ENCODE results near the gene FMN2.

Gene FMN2

GRCh38 chr1:240084749-240085148 lies 6.9 kb upstream of the FMN2 start:
- in situ Hi-C loops (cut with MboI; ENCODE audit: low sequenced_read_pairs, unreplicated experiment), result no loop called here
- DNase-seq (ENCODE audit: low spot score), result no peak

GRCh38 chr1:240086726-240087125 lies 5.0 kb upstream of the FMN2 start:
- no peak for TF ChIP-seq CTCF (IDR thresholded peaks at IDR 0.05; ENCODE audit: borderline replicate concordance, control extremely low read depth, extremely low read depth, insufficient read depth, missing control alignments)
- no peak for DNase-seq (ENCODE audit: low spot score)
- in situ Hi-C loops (cut with MboI; ENCODE audit: low sequenced_read_pairs, unreplicated experiment), result no loop called here

More at GRCh38 chr1:240084749-240085148, 6.9 kb upstream of the FMN2 start:
- no peak for TF ChIP-seq CTCF (IDR thresholded peaks at IDR 0.05; ENCODE audit: borderline replicate concordance, control extremely low read depth, extremely low read depth, insufficient read depth, missing control alignments)

GRCh38 chr1:240090014-240090413 lies 1.7 kb upstream of the FMN2 start:
- no peak for TF ChIP-seq CTCF (IDR thresholded peaks at IDR 0.05; ENCODE audit: borderline replicate concordance, control extremely low read depth, extremely low read depth, insufficient read depth, missing control alignments)
- in situ Hi-C loops (cut with MboI; ENCODE audit: low sequenced_read_pairs, unreplicated experiment), result no loop called here
- no peak for DNase-seq (ENCODE audit: low spot score)

GRCh38 chr1:240090957-240091600 lies 604 bp upstream of the FMN2 start:
- TF ChIP-seq CTCF (IDR thresholded peaks at IDR 0.05; ENCODE audit: borderline replicate concordance, control extremely low read depth, extremely low read depth, insufficient read depth, missing control alignments), result no peak
- in situ Hi-C loops (cut with MboI; ENCODE audit: low sequenced_read_pairs, unreplicated experiment), result no loop called here
- no peak for DNase-seq (ENCODE audit: low spot score)

GRCh38 chr1:240092301-240093119 lies 827 bp downstream of the FMN2 start:
- peak; percentile 32 for DNase-seq (ENCODE audit: low spot score)
- TF ChIP-seq CTCF (IDR thresholded peaks at IDR 0.05; ENCODE audit: borderline replicate concordance, control extremely low read depth, extremely low read depth, insufficient read depth, missing control alignments), result no peak
- in situ Hi-C loops (cut with MboI; ENCODE audit: low sequenced_read_pairs, unreplicated experiment), result no loop called here

- peak; percentile 16 for DNase-seq (ENCODE audit: low spot score)
- no peak for TF ChIP-seq CTCF (IDR thresholded peaks at IDR 0.05; ENCODE audit: borderline replicate concordance, control extremely low read depth, extremely low read depth, insufficient read depth, missing control alignments)
- in situ Hi-C loops (cut with MboI; ENCODE audit: low sequenced_read_pairs, unreplicated experiment), result no loop called here
These were observed 1.7 kb downstream of the FMN2 start for GRCh38 chr1:240093120-240093961.
